DND-41 (cell line): ENCODE measurements around the gene RAD51B.

ENCODE experiments used
- CTCF ChIP-seq: IDR thresholded peaks from 2 replicates; pipeline ENCODE4 v1.5.1; 2012; ENCODE audit warnings: borderline replicate concordance, low read length, moderate library complexity, mild to moderate bottlenecking; ENCODE audit not compliant: poor library complexity, severe bottlenecking; ENCODE audit errors: extremely low read depth
- EZH2 ChIP-seq: IDR thresholded peaks from 3 replicates; pipeline ENCODE4 v1.6.1; 2012; ENCODE audit warnings: borderline replicate concordance, low read depth, mild to moderate bottlenecking, moderate library complexity, low read length, inconsistent platforms; ENCODE audit not compliant: severe bottlenecking

- TF ChIP-seq CTCF (no peak), EZH2 (no peak)
These were observed 868.2 kb downstream of the RAD51B start for GRCh38 chr14:68687746-68688145.
